ENCODE results near the gene MCCD1. TPM values are rescaled to one million over a fixed set of nuclear protein-coding genes. Genes with fewer than 3 reads are reported as not detected.

Gene MCCD1
- total and polyA plus RNA-seq, 2 donors from 2014 or later: 3.5 to 325 TPM

DNA sequence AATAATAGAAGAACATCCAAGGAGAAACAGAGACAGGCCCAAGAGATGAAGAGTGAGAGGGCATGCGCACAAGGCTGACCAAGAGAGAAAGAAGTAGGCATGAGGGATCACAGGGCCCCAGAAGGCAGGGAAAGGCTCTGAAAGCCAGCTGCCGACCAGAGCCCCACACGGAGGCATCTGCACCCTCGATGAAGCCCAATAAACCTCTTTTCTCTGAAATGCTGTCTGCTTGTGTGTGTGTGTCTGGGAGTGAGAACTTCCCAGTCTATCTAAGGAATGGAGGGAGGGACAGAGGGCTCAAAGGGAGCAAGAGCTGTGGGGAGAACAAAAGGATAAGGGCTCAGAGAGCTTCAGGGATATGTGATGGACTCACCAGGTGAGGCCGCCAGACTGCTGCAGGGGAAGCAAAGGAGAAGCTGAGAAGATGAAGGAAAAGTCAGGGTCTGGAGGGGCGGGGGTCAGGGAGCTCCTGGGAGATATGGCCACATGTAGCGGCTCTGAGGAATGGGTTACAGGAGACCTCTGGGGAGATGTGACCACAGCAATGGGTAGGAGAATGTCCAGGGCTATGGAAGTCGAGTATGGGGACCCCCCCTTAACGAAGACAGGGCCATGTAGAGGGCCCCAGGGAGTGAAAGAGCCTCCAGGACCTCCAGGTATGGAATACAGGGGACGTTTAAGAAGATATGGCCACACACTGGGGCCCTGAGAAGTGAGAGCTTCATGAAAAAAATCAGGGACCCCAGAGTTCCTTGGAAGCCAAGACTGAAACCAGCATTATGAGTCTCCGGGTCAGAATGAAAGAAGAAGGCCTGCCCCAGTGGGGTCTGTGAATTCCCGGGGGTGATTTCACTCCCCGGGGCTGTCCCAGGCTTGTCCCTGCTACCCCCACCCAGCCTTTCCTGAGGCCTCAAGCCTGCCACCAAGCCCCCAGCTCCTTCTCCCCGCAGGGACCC is 45.6 kb downstream of the MCCD1 start:
- Histone ChIP-seq H3K27me3 (ENCODE audit: control insufficient read depth, insufficient read depth, low read length) (no peaks in the 10 kb centered on the region), H3K4me3 (ENCODE audit: low read length in 3 of 3) (no peak overlapping the region), H3K36me3 (ENCODE audit: control insufficient read depth in 2 of 3, insufficient read depth in 3 of 3, low read length in 3 of 3) (no peaks in the 10 kb centered on the region), H3K9ac (ENCODE audit: low read length in 3 of 3) (no peak overlapping the region), H3K9me3 (ENCODE audit: control insufficient read depth in 2 of 3, insufficient read depth in 1 of 3, low read length in 3 of 3) (no peaks in the 10 kb centered on the region), H3K4me1 (ENCODE audit: control insufficient read depth in 2 of 3, insufficient read depth in 2 of 3, low read depth in 1 of 3, low read length in 3 of 3) (no peaks in the 10 kb centered on the region), H3K27ac (ENCODE audit: low read depth in 2 of 2, low read length in 2 of 2) (no peak overlapping the region)
- intact Hi-C loops (cut with DNase I): no loop called here
- DNase-seq (no peak), FAIRE-seq (no peak)
- TF ChIP-seq, protein P1, sequence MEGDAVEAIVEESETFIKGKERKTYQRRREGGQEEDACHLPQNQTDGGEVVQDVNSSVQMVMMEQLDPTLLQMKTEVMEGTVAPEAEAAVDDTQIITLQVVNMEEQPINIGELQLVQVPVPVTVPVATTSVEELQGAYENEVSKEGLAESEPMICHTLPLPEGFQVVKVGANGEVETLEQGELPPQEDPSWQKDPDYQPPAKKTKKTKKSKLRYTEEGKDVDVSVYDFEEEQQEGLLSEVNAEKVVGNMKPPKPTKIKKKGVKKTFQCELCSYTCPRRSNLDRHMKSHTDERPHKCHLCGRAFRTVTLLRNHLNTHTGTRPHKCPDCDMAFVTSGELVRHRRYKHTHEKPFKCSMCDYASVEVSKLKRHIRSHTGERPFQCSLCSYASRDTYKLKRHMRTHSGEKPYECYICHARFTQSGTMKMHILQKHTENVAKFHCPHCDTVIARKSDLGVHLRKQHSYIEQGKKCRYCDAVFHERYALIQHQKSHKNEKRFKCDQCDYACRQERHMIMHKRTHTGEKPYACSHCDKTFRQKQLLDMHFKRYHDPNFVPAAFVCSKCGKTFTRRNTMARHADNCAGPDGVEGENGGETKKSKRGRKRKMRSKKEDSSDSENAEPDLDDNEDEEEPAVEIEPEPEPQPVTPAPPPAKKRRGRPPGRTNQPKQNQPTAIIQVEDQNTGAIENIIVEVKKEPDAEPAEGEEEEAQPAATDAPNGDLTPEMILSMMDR (IDR thresholded peaks at IDR 0.05; ENCODE audit: borderline replicate concordance, extremely low read depth, insufficient read depth): no peak

DNA sequence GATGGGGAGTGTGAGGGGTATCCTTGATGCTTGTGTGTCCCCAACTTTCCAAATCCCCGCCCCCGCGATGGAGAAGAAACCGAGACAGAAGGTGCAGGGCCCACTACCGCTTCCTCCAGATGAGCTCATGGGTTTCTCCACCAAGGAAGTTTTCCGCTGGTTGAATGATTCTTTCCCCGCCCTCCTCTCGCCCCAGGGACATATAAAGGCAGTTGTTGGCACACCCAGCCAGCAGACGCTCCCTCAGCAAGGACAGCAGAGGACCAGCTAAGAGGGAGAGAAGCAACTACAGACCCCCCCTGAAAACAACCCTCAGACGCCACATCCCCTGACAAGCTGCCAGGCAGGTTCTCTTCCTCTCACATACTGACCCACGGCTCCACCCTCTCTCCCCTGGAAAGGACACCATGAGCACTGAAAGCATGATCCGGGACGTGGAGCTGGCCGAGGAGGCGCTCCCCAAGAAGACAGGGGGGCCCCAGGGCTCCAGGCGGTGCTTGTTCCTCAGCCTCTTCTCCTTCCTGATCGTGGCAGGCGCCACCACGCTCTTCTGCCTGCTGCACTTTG is 46.7 kb downstream of the MCCD1 start, which contains the start of gene TNF:
Gene TNF (plus strand): TSS at position 231 of the 567 bp plus-strand sequence. CDS start 177 bp downstream, at position 408.
- peaks cover 0 to 3% (median 0%) of the 10 kb centered on the region in 3 donors for H3K4me1 ChIP-seq (ENCODE audit: control insufficient read depth in 2 of 3, insufficient read depth in 2 of 3, low read depth in 1 of 3, low read length in 3 of 3)
- DNase-seq (no peak), FAIRE-seq (no peak)
- no peaks in the 10 kb centered on the region for H3K27me3 ChIP-seq (ENCODE audit: control insufficient read depth, insufficient read depth, low read length)
- TF ChIP-seq, protein P1 (IDR thresholded peaks at IDR 0.05; ENCODE audit: borderline replicate concordance, extremely low read depth, insufficient read depth): no peak
- H3K4me3 ChIP-seq (ENCODE audit: low read length in 3 of 3): peak within 1 kb of the TSS in 2 of 3 donors; percentile 36 to 37
- no peak within 1 kb of the TSS for H3K27ac ChIP-seq (ENCODE audit: low read depth in 2 of 2, low read length in 2 of 2)
- intact Hi-C loops (cut with DNase I): no loop called here
- no peaks in the 10 kb centered on the region for H3K9me3 ChIP-seq (ENCODE audit: control insufficient read depth in 2 of 3, insufficient read depth in 1 of 3, low read length in 3 of 3)
- no peak within 1 kb of the TSS for H3K9ac ChIP-seq (ENCODE audit: low read length in 3 of 3)
- no peaks in the 10 kb centered on the region for H3K36me3 ChIP-seq (ENCODE audit: control insufficient read depth in 2 of 3, insufficient read depth in 3 of 3, low read length in 3 of 3)

DNA sequence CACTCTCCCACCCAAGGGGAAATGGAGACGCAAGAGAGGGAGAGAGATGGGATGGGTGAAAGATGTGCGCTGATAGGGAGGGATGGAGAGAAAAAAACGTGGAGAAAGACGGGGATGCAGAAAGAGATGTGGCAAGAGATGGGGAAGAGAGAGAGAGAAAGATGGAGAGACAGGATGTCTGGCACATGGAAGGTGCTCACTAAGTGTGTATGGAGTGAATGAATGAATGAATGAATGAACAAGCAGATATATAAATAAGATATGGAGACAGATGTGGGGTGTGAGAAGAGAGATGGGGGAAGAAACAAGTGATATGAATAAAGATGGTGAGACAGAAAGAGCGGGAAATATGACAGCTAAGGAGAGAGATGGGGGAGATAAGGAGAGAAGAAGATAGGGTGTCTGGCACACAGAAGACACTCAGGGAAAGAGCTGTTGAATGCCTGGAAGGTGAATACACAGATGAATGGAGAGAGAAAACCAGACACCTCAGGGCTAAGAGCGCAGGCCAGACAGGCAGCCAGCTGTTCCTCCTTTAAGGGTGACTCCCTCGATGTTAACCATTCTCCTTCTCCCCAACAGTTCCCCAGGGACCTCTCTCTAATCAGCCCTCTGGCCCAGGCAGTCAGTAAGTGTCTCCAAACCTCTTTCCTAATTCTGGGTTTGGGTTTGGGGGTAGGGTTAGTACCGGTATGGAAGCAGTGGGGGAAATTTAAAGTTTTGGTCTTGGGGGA is 47.4 kb downstream of the MCCD1 start:
- H3K27me3 ChIP-seq (ENCODE audit: control insufficient read depth, insufficient read depth, low read length): no peaks in the 10 kb centered on the region
- H3K4me3 ChIP-seq (ENCODE audit: low read length in 3 of 3): peak overlapping the region in 2 of 3 donors; percentile 36 to 37
- no peaks in the 10 kb centered on the region for H3K36me3 ChIP-seq (ENCODE audit: control insufficient read depth in 2 of 3, insufficient read depth in 3 of 3, low read length in 3 of 3)
- no peaks in the 10 kb centered on the region for H3K9me3 ChIP-seq (ENCODE audit: control insufficient read depth in 2 of 3, insufficient read depth in 1 of 3, low read length in 3 of 3)
- DNase-seq (no peak), FAIRE-seq (no peak)
- TF ChIP-seq, protein P1 (IDR thresholded peaks at IDR 0.05; ENCODE audit: borderline replicate concordance, extremely low read depth, insufficient read depth): no peak
- H3K4me1 ChIP-seq (ENCODE audit: control insufficient read depth in 2 of 3, insufficient read depth in 2 of 3, low read depth in 1 of 3, low read length in 3 of 3): peaks cover 0 to 5% (median 2%) of the 10 kb centered on the region in 3 donors
- H3K27ac ChIP-seq (ENCODE audit: low read depth in 2 of 2, low read length in 2 of 2): no peak overlapping the region
- intact Hi-C loops (cut with DNase I): no loop called here
- no peak overlapping the region for H3K9ac ChIP-seq (ENCODE audit: low read length in 3 of 3)
